ENCODE measurements around the gene PHLPP2.

DNA sequence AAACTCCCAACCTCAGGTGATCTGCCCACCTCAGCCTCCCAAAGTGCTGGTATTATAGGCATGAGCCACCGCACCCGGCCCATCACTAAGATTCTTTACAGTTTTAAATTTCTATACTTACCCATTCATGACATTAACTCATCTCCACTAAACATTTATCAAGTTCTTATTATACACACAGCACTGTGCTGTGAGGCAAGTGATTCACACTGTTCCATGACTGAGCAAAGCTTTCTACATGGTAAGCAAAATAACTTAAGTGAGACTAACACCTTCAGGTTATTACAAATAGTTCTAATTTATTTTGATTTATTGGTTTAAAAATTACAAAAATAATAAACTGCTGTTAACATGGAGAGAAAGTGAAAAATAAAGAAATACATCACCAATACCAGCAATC is 65.0 kb downstream of the PHLPP2 start:
- TF ChIP-seq, protein P1, sequence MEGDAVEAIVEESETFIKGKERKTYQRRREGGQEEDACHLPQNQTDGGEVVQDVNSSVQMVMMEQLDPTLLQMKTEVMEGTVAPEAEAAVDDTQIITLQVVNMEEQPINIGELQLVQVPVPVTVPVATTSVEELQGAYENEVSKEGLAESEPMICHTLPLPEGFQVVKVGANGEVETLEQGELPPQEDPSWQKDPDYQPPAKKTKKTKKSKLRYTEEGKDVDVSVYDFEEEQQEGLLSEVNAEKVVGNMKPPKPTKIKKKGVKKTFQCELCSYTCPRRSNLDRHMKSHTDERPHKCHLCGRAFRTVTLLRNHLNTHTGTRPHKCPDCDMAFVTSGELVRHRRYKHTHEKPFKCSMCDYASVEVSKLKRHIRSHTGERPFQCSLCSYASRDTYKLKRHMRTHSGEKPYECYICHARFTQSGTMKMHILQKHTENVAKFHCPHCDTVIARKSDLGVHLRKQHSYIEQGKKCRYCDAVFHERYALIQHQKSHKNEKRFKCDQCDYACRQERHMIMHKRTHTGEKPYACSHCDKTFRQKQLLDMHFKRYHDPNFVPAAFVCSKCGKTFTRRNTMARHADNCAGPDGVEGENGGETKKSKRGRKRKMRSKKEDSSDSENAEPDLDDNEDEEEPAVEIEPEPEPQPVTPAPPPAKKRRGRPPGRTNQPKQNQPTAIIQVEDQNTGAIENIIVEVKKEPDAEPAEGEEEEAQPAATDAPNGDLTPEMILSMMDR (IDR thresholded peaks at IDR 0.05; ENCODE audit: low read length) = no peak
- no peak for TF ChIP-seq EZH2 (IDR thresholded peaks at IDR 0.05; ENCODE audit: borderline replicate concordance, low read length)

All from OCI-LY1 (cell line).